Measurements from ENCODE around the gene HOXD9.

Gene HOXD9

GRCh38 chr2:176114930-176115625 lies 7.4 kb upstream of the HOXD9 start:
- TF ChIP-seq SIN3A (IDR thresholded peaks at IDR 0.05; ENCODE audit: borderline replicate concordance, insufficient read depth, low read length) (no peak), REST (IDR thresholded peaks at IDR 0.05; ENCODE audit: insufficient read depth in 1 of 2, low read depth in 2 of 2, low read length in 2 of 2) (no peak), TAF1 (IDR thresholded peaks at IDR 0.05; ENCODE audit: borderline replicate concordance, insufficient read depth, low read length) (no peak), FOXP2 (optimal IDR thresholded peaks at IDR 0.05; ENCODE audit: borderline replicate concordance, extremely low read depth, extremely low read length, insufficient read depth) (no peak), POLR2AphosphoS5 (IDR thresholded peaks at IDR 0.05; ENCODE audit: low read depth, low read length) (no peak)

GRCh38 chr2:176115883-176116813 lies 6.4 kb upstream of the HOXD9 start, which contains the start of gene HOXD10:
Gene HOXD10, plus strand, starts transcription at chr2:176116778. Its CDS starts 56 bp downstream, at chr2:176116834.
- no peak for TF ChIP-seq SIN3A (IDR thresholded peaks at IDR 0.05; ENCODE audit: borderline replicate concordance, insufficient read depth, low read length)
- TF ChIP-seq POLR2AphosphoS5 (IDR thresholded peaks at IDR 0.05; ENCODE audit: low read depth, low read length), result no peak
- no peak for TF ChIP-seq TAF1 (IDR thresholded peaks at IDR 0.05; ENCODE audit: borderline replicate concordance, insufficient read depth, low read length)
- TF ChIP-seq REST (IDR thresholded peaks at IDR 0.05; ENCODE audit: insufficient read depth in 1 of 2, low read depth in 2 of 2, low read length in 2 of 2), result no peak
- TF ChIP-seq FOXP2 (optimal IDR thresholded peaks at IDR 0.05; ENCODE audit: borderline replicate concordance, extremely low read depth, extremely low read length, insufficient read depth), result no peak

GRCh38 chr2:176117162-176117822 lies 5.2 kb upstream of the HOXD9 start:
- no peak for TF ChIP-seq POLR2AphosphoS5 (IDR thresholded peaks at IDR 0.05; ENCODE audit: low read depth, low read length)
- no peak for TF ChIP-seq SIN3A (IDR thresholded peaks at IDR 0.05; ENCODE audit: borderline replicate concordance, insufficient read depth, low read length)
- TF ChIP-seq REST (IDR thresholded peaks at IDR 0.05; ENCODE audit: insufficient read depth in 1 of 2, low read depth in 2 of 2, low read length in 2 of 2), result no peak
- TF ChIP-seq TAF1 (IDR thresholded peaks at IDR 0.05; ENCODE audit: borderline replicate concordance, insufficient read depth, low read length), result no peak
- TF ChIP-seq FOXP2 (optimal IDR thresholded peaks at IDR 0.05; ENCODE audit: borderline replicate concordance, extremely low read depth, extremely low read length, insufficient read depth), result no peak

- TF ChIP-seq SIN3A (IDR thresholded peaks at IDR 0.05; ENCODE audit: borderline replicate concordance, insufficient read depth, low read length), result no peak
- TF ChIP-seq TAF1 (IDR thresholded peaks at IDR 0.05; ENCODE audit: borderline replicate concordance, insufficient read depth, low read length), result no peak
- TF ChIP-seq REST (IDR thresholded peaks at IDR 0.05; ENCODE audit: insufficient read depth in 1 of 2, low read depth in 2 of 2, low read length in 2 of 2), result no peak
- no peak for TF ChIP-seq FOXP2 (optimal IDR thresholded peaks at IDR 0.05; ENCODE audit: borderline replicate concordance, extremely low read depth, extremely low read length, insufficient read depth)
These were observed 4.6 kb upstream of the HOXD9 start for GRCh38 chr2:176117823-176118371.

All from PFSK-1 (cell line).